A549 (cell line): Measurements from ENCODE around the gene HNF4A. TPM values are rescaled to one million over a fixed set of nuclear protein-coding genes. Genes with fewer than 3 reads are reported as not detected.

Source experiments
- ATAC-seq, 2 experiments: fragments of 200-7000 bp in 1 of 2; fragments of >200 bp in 1 of 2; cut with Nextera tagmentation in 1 of 2; cut with Tn5 transposase in 1 of 2; 3 replicates each; pipeline versions ENCODE4 v1.8.0 to v1.9.1; 2018 to 2020; ENCODE audit warnings: mild to moderate bottlenecking in 1 of 2, moderate library complexity in 1 of 2
- CTCF ChIA-PET: fragments of 300-600 bp; sonication (Branson Sonifier 250); formaldehyde crosslinking; extraction: SDS; loops from one replicate; lab custom pipeline; 2021; ENCODE audit warnings: antibody characterized with exemption, inconsistent platforms; lab: Yijun Ruan, JAX
- POLR2A ChIA-PET: fragments of 350-600 bp; formaldehyde crosslinking; extraction: SDS; loops from one replicate; lab custom pipeline; 2021; ENCODE audit warnings: antibody characterized with exemption, inconsistent platforms; lab: Yijun Ruan, JAX
- DNase-seq, 2 experiments: peaks; one replicate each; pipeline versions ENCODE4 v3.0.0 to v3.0.0-alpha.2; 2011 to 2016; ENCODE audit warnings: low read depth in 1 of 2, low spot score in 1 of 2
- FAIRE-seq: peaks from 2 replicates; lab custom pipeline; 2011; peaks lifted over from hg19 to GRCh38; lab: Jason Lieb, UNC
- H3K27ac ChIP-seq, 2 experiments: fragments of >200 bp; sonication (Bioruptor Twin); formaldehyde crosslinking; 3 replicates each; pipeline ENCODE4 v1.5.1; 2016 to 2017
- H3K4me1 ChIP-seq: fragments of >200 bp; sonication (Bioruptor Twin); formaldehyde crosslinking; 3 replicates; pipeline ENCODE4 v1.6.1; 2016
- H3K4me2 ChIP-seq: fragments of >200 bp; sonication (Bioruptor Twin); formaldehyde crosslinking; 3 replicates; pipeline ENCODE4 v1.6.1; 2016
- H3K4me3 ChIP-seq: fragments of >200 bp; sonication (Bioruptor Twin); formaldehyde crosslinking; 3 replicates; pipeline ENCODE4 v1.5.1; 2016
- H3K9me3 ChIP-seq: fragments of >200 bp; sonication (Bioruptor Twin); formaldehyde crosslinking; 3 replicates; pipeline ENCODE4 v1.6.1; 2016
- CBX2 ChIP-seq: fragments of 200-600 bp; sonication (generic); IDR thresholded peaks from 2 replicates; pipeline ENCODE4 v1.6.1; 2016; ENCODE audit warnings: low read depth, mild to moderate bottlenecking, borderline replicate concordance
- CHD2 ChIP-seq: fragments of 150-350 bp; IDR thresholded peaks from 2 replicates; pipeline ENCODE4 v1.6.1; 2014; ENCODE audit warnings: low read length; ENCODE audit not compliant: partially characterized antibody
- ESRRA ChIP-seq: fragments of 150-350 bp; IDR thresholded peaks from 2 replicates; pipeline ENCODE4 v1.6.1; 2014; ENCODE audit warnings: mild to moderate bottlenecking, low read length, borderline replicate concordance
- FOSB ChIP-seq: fragments of 250-450 bp; sonication (Bioruptor Pico); IDR thresholded peaks from 2 replicates; pipeline ENCODE4 v1.5.0; 2020; ENCODE audit warnings: mild to moderate bottlenecking, moderate library complexity
- FOXS1 ChIP-seq: fragments of 250-450 bp; sonication (Bioruptor Pico); IDR thresholded peaks from 2 replicates; pipeline ENCODE4 v1.5.0; 2020; ENCODE audit warnings: mild to moderate bottlenecking, moderate library complexity
- HDAC2 ChIP-seq: fragments of 200-600 bp; sonication (generic); IDR thresholded peaks from 2 replicates; pipeline ENCODE4 v1.6.1; 2016
- HEYL ChIP-seq: fragments of 250-450 bp; sonication (Bioruptor Pico); IDR thresholded peaks from 2 replicates; pipeline ENCODE4 v1.8.0; 2021; ENCODE audit warnings: mild to moderate bottlenecking, moderate library complexity
- HOXB5 ChIP-seq: fragments of 250-450 bp; sonication (Bioruptor Pico); IDR thresholded peaks from 2 replicates; pipeline ENCODE4 v1.5.0; 2020; ENCODE audit warnings: mild to moderate bottlenecking, moderate library complexity
- KDM1A ChIP-seq: fragments of 200-600 bp; sonication (generic); IDR thresholded peaks from 2 replicates; pipeline ENCODE4 v1.6.1; 2016; ENCODE audit warnings: low read depth, mild to moderate bottlenecking
- PHF8 ChIP-seq: fragments of 200-600 bp; sonication (generic); IDR thresholded peaks from 2 replicates; pipeline ENCODE4 v1.6.1; 2016; ENCODE audit warnings: low read depth, mild to moderate bottlenecking, antibody characterized with exemption, moderate library complexity, borderline replicate concordance
- POLR2A ChIP-seq: IDR thresholded peaks from 2 replicates; pipeline ENCODE4 v1.6.1; 2012; ENCODE audit warnings: mild to moderate bottlenecking, low read length
- SMC3 ChIP-seq: fragments of >200 bp; sonication (Bioruptor Twin); formaldehyde crosslinking; IDR thresholded peaks from 3 replicates; pipeline ENCODE4 v1.6.1; 2018; ENCODE audit warnings: inconsistent platforms
- TP53 ChIP-seq: fragments of 250-450 bp; sonication (Bioruptor Pico); IDR thresholded peaks from 2 replicates; pipeline ENCODE4 v1.5.0; 2021; ENCODE audit warnings: mild to moderate bottlenecking, moderate library complexity
- WGBS: methylation state at CpG from one replicate; pipeline ENCODE4 v1.1.6; 2017; ENCODE audit errors: missing lambda C conversion rate; 5-methylcytosine and 5-hydroxymethylcytosine counted together
- polyA plus RNA-seq, 4 experiments: library from polyadenylated mRNA; depleted of rRNA in 3 of 4; stranded (reverse); fragments of >200 nt; fragmentation: RNase III in 1 of 4; extraction: RNeasy Plus Mini Kit Qiagen cat#74134 plus additional on column Dnase treatment in 1 of 4; gene quantifications; 2 replicates in 3 of 4; 3 replicates in 1 of 4; pipeline ENCODE4 v1.2.3, GENCODE V29; 2011 to 2017
- TF ChIP-seq, protein P1 (sequence below): fragments of 450-650 bp; IDR thresholded peaks from 2 replicates; pipeline ENCODE4 v1.6.1; 2014; ENCODE audit warnings: antibody characterized with exemption
- TF ChIP-seq, protein P2 (sequence below): fragments of 200-600 bp; sonication (generic); IDR thresholded peaks from 2 replicates; pipeline ENCODE4 v1.6.1; 2016; ENCODE audit warnings: antibody characterized with exemption, mild to moderate bottlenecking, moderate library complexity
- TF ChIP-seq, protein P3 (sequence below): fragments of >200 bp; sonication (Bioruptor Twin); formaldehyde crosslinking; IDR thresholded peaks from 3 replicates; pipeline ENCODE4 v1.5.1; 2016

Gene HNF4A
- polyA plus RNA-seq, 2 of the 4 experiments (the other 2 are of a cell fraction), result 20.0 to 26.2 TPM

DNA sequence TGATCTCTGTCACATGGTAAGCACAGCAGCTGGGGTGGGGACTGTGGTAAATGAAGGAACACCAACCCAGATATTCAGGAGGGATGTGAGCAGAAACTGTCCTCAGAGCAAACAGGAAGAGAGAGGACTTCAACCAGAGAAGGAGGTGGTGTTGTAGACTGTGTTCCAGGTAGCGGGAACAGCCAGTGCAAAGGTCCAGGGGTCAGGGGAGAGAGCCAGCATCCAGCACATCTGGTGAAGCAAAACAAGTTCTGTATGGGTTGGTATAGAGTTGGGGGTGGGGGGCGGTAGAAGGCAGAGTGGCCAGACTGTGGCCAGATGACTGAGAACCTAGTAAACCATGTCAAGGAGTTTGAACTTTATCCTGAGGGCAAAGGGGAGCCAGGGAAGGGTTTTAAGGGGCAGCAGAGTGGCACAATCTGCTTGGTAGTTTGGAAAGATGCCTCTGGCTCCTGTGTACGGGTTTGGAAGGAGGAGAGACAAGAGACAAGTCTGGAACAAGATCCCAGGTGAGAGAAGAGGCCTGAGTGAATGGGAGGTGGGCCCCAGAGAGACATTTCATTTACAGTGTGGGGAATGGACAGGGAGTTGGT lies 92.4 kb downstream of the HNF4A start:
- 70% methylated on average over 3 of the region's 3 CpGs for WGBS
- no peaks in the 10 kb centered on the region for H3K9me3 ChIP-seq
- H3K4me2 ChIP-seq, result no peak overlapping the region
- DNase-seq, result no peak
- TF ChIP-seq HEYL (CRISPR knock-in tag) (no peak), FOXS1 (CRISPR knock-in tag) (no peak), TP53 (CRISPR knock-in tag) (no peak), CHD2 (no peak), SMC3 (no peak), FOSB (CRISPR knock-in tag) (no peak), POLR2A (no peak), PHF8 (no peak), KDM1A (no peak), CBX2 (no peak)
- TF ChIP-seq, protein P1, sequence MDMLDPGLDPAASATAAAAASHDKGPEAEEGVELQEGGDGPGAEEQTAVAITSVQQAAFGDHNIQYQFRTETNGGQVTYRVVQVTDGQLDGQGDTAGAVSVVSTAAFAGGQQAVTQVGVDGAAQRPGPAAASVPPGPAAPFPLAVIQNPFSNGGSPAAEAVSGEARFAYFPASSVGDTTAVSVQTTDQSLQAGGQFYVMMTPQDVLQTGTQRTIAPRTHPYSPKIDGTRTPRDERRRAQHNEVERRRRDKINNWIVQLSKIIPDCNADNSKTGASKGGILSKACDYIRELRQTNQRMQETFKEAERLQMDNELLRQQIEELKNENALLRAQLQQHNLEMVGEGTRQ, result no peak
- TF ChIP-seq, all 56 proteins: peak for 0
- H3K27ac ChIP-seq, result no peak overlapping the region
- no peaks in the 10 kb centered on the region for H3K4me1 ChIP-seq
- CTCF ChIA-PET, result interaction anchor here (0.6 to 2.8 kb wide), 6 partner anchors 12 to 1183 kb away, joined by 3 to 13 read pairs (median 6); no protein-coding TSS in a partner anchor
- POLR2A ChIA-PET, result no interaction called here
- no peak overlapping the region for H3K4me3 ChIP-seq
- FAIRE-seq (no peak), ATAC-seq (no peak)

DNA sequence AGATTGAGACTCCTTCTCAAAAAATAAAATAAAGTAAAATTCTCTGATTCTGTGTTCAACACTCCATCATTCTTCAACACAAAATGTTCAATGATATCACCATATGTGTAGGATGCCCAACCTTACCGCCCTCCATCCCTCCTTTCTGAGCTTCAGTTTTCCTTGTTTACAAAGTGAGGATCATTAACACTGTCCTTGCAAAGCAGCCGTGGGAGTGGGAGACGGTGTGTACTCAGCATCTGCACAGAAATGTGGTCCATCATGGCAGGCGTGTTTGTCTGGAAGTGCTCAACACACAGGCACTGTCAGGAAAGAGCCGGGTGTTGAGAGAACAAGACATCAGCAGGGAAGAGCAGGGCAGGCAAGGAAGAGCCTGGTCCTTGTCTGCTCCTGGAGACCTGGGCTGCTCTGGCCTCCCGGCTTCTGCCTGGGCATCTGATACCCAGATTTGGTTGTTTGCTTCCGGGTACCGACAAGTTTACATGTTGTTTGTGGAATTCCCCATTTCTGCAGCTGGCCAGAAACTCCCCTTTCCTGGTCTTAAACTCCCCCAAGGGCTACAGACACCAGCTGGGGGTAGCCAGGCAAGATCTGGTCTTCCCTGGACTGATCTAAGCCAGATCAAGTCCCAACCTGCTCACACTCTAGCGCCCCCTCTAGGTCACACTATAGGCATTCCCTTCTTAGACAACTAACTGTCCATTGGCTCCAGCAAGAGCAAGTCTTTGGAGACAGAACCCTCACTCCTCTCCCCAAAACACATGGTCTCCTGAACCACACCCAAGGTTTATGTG lies 93.5 kb downstream of the HNF4A start:
- DNase-seq (peak in 1 of 2 experiments; percentile 61), ATAC-seq (peak; percentile 44 to 67; a peak in 3 of 6 replicates), FAIRE-seq (no peak)
- Histone ChIP-seq H3K4me3 (no peak overlapping the region), H3K4me2 (no peak overlapping the region), H3K9me3 (no peaks in the 10 kb centered on the region), H3K4me1 (no peaks in the 10 kb centered on the region), H3K27ac (no peak overlapping the region)
- TF ChIP-seq, protein P2, sequence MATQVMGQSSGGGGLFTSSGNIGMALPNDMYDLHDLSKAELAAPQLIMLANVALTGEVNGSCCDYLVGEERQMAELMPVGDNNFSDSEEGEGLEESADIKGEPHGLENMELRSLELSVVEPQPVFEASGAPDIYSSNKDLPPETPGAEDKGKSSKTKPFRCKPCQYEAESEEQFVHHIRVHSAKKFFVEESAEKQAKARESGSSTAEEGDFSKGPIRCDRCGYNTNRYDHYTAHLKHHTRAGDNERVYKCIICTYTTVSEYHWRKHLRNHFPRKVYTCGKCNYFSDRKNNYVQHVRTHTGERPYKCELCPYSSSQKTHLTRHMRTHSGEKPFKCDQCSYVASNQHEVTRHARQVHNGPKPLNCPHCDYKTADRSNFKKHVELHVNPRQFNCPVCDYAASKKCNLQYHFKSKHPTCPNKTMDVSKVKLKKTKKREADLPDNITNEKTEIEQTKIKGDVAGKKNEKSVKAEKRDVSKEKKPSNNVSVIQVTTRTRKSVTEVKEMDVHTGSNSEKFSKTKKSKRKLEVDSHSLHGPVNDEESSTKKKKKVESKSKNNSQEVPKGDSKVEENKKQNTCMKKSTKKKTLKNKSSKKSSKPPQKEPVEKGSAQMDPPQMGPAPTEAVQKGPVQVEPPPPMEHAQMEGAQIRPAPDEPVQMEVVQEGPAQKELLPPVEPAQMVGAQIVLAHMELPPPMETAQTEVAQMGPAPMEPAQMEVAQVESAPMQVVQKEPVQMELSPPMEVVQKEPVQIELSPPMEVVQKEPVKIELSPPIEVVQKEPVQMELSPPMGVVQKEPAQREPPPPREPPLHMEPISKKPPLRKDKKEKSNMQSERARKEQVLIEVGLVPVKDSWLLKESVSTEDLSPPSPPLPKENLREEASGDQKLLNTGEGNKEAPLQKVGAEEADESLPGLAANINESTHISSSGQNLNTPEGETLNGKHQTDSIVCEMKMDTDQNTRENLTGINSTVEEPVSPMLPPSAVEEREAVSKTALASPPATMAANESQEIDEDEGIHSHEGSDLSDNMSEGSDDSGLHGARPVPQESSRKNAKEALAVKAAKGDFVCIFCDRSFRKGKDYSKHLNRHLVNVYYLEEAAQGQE, result no peak
- TF ChIP-seq, protein P3, sequence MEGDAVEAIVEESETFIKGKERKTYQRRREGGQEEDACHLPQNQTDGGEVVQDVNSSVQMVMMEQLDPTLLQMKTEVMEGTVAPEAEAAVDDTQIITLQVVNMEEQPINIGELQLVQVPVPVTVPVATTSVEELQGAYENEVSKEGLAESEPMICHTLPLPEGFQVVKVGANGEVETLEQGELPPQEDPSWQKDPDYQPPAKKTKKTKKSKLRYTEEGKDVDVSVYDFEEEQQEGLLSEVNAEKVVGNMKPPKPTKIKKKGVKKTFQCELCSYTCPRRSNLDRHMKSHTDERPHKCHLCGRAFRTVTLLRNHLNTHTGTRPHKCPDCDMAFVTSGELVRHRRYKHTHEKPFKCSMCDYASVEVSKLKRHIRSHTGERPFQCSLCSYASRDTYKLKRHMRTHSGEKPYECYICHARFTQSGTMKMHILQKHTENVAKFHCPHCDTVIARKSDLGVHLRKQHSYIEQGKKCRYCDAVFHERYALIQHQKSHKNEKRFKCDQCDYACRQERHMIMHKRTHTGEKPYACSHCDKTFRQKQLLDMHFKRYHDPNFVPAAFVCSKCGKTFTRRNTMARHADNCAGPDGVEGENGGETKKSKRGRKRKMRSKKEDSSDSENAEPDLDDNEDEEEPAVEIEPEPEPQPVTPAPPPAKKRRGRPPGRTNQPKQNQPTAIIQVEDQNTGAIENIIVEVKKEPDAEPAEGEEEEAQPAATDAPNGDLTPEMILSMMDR, result peak; percentile 24; the same call in 1 of the 3 replicates
- no peak for TF ChIP-seq HOXB5
- no peak for TF ChIP-seq HDAC2
- TF ChIP-seq ESRRA, result no peak
- 57% methylated on average over 9 of the region's 9 CpGs for WGBS
- ChIA-PET CTCF (interaction anchor here (1.0 to 2.8 kb wide), 6 partner anchors 8 to 233 kb away, joined by 3 to 19 read pairs (median 10); no protein-coding TSS in a partner anchor), POLR2A (no interaction called here)
